HG02870 (cell line): Measurements from ENCODE around the gene ZNF770.

Experiments used
- ATAC-seq: cut with Tn5 transposase; IDR thresholded peaks from one replicate; pipeline ENCODE4 v1.9.1; 2021; ENCODE audit warnings: mild to moderate bottlenecking, moderate library complexity; ENCODE audit not compliant: unreplicated experiment

Gene ZNF770

GRCh38 chr15:34988027-34988902 lies at the start of gene ZNF770:
ZNF770 (minus strand) TSS chr15:34988287; CDS start chr15:34983434, 4,853 bp downstream.
- peak; percentile 68 for ATAC-seq

GRCh38 chr15:35028235-35028984 lies 40.3 kb upstream of the ZNF770 start:
- no peak for ATAC-seq

- ATAC-seq: no peak
These were observed 35.7 kb upstream of the ZNF770 start for GRCh38 chr15:35023804-35024203.

GRCh38 chr15:35020974-35021373 lies 32.9 kb upstream of the ZNF770 start:
- no peak for ATAC-seq

- no peak for ATAC-seq
These were observed 31.6 kb upstream of the ZNF770 start for GRCh38 chr15:35019404-35020327.

GRCh38 chr15:35014241-35014640 lies 26.2 kb upstream of the ZNF770 start:
- ATAC-seq: no peak

- ATAC-seq: no peak
These were observed 25.3 kb upstream of the ZNF770 start for GRCh38 chr15:35013370-35013769.

GRCh38 chr15:35007397-35007796 lies 19.3 kb upstream of the ZNF770 start:
- ATAC-seq: no peak

- ATAC-seq: no peak
These were observed 17.8 kb upstream of the ZNF770 start for GRCh38 chr15:35005933-35006332.

GRCh38 chr15:35003928-35004327 lies 15.8 kb upstream of the ZNF770 start:
- no peak for ATAC-seq

- no peak for ATAC-seq
These were observed 12.4 kb upstream of the ZNF770 start for GRCh38 chr15:35000511-35000910.

- ATAC-seq: no peak
These were observed 11.8 kb upstream of the ZNF770 start for GRCh38 chr15:34999906-35000305.

- ATAC-seq: no peak
These were observed 6.8 kb upstream of the ZNF770 start for GRCh38 chr15:34994925-34995324.

- peak; percentile 94 for ATAC-seq
These were observed 5.8 kb upstream of the ZNF770 start for GRCh38 chr15:34993877-34994276.

- no peak for ATAC-seq
These were observed 5.3 kb upstream of the ZNF770 start for GRCh38 chr15:34993412-34993811.

GRCh38 chr15:34987609-34988026 lies 469 bp downstream of the ZNF770 start:
- ATAC-seq: no peak

GRCh38 chr15:34986771-34987480 lies 1.2 kb downstream of the ZNF770 start:
- ATAC-seq: no peak

GRCh38 chr15:34986326-34986725 lies 1.8 kb downstream of the ZNF770 start:
- ATAC-seq: no peak

- no peak for ATAC-seq
These were observed 3.0 kb downstream of the ZNF770 start for GRCh38 chr15:34984889-34985630.

GRCh38 chr15:34976743-34977142 lies 11.3 kb downstream of the ZNF770 start:
- peak; percentile 58 for ATAC-seq
